GM06990 (cell line): Measurements from ENCODE around the gene CLCA1.

ENCODE experiments used
- DNase-seq: peaks from one replicate; pipeline ENCODE4 v3.0.0-alpha.2; 2011; ENCODE audit not compliant: insufficient read length; ENCODE audit errors: extremely low read depth
- H3K27me3 ChIP-seq: replicated peaks from 2 replicates; pipeline ENCODE4 v1.6.0; 2011; ENCODE audit warnings: low read length; ENCODE audit not compliant: control insufficient read depth, insufficient read depth
- H3K36me3 ChIP-seq: 2 replicates; pipeline ENCODE4 v1.5.1; 2011; ENCODE audit warnings: low read length; ENCODE audit not compliant: control insufficient read depth, insufficient read depth
- H3K4me3 ChIP-seq: replicated peaks from 2 replicates; pipeline ENCODE4 v1.5.1; 2011; ENCODE audit warnings: low read depth, mild to moderate bottlenecking, control low read depth, low read length
- CTCF ChIP-seq: IDR thresholded peaks from 2 replicates; pipeline ENCODE4 v1.5.1; 2011; ENCODE audit warnings: low read length, control low read depth, mild to moderate bottlenecking, inconsistent platforms; ENCODE audit not compliant: insufficient read depth, poor library complexity, severe bottlenecking

Gene CLCA1

GRCh38 chr1:86523670-86524354, 55.1 kb downstream of the CLCA1 start:
- H3K27me3 ChIP-seq = no peaks in the 10 kb centered on the region
- TF ChIP-seq CTCF = no peak
- DNase-seq = no peak
- no peaks in the 10 kb centered on the region for H3K36me3 ChIP-seq
- H3K4me3 ChIP-seq = no peak overlapping the region

- TF ChIP-seq CTCF = no peak
- Histone ChIP-seq H3K4me3 (no peak overlapping the region), H3K27me3 (no peaks in the 10 kb centered on the region), H3K36me3 (no peaks in the 10 kb centered on the region)
- DNase-seq = no peak
These were observed 58.6 kb downstream of the CLCA1 start for GRCh38 chr1:86527306-86527705.

GRCh38 chr1:86530211-86530845, 61.6 kb downstream of the CLCA1 start:
- TF ChIP-seq CTCF = no peak
- H3K36me3 ChIP-seq = no peaks in the 10 kb centered on the region
- no peaks in the 10 kb centered on the region for H3K27me3 ChIP-seq
- no peak overlapping the region for H3K4me3 ChIP-seq
- DNase-seq = no peak

GRCh38 chr1:86537928-86538695, 69.4 kb downstream of the CLCA1 start:
- H3K36me3 ChIP-seq = no peaks in the 10 kb centered on the region
- DNase-seq = no peak
- H3K4me3 ChIP-seq = no peak overlapping the region
- no peaks in the 10 kb centered on the region for H3K27me3 ChIP-seq
- no peak for TF ChIP-seq CTCF

- TF ChIP-seq CTCF = no peak
- Histone ChIP-seq H3K36me3 (no peaks in the 10 kb centered on the region), H3K4me3 (no peak overlapping the region), H3K27me3 (no peaks in the 10 kb centered on the region)
- no peak for DNase-seq
These were observed 70.0 kb downstream of the CLCA1 start for GRCh38 chr1:86538775-86539174.
